HEK293 (cell line): ENCODE data around the gene DEFB129.

Experiments used
- ATF2 ChIP-seq: fragments of 450-650 bp; formaldehyde crosslinking; IDR thresholded peaks from 2 replicates; pipeline ENCODE4 v1.5.1; 2016; ENCODE audit warnings: missing biosample characterization, missing genetic modification characterization, low read depth
- GLI4 ChIP-seq: fragments of 450-650 bp; formaldehyde crosslinking; IDR thresholded peaks from 2 replicates; pipeline ENCODE4 v1.5.1; 2016; ENCODE audit warnings: missing biosample characterization, missing genetic modification characterization
- SCRT2 ChIP-seq: fragments of 450-650 bp; formaldehyde crosslinking; IDR thresholded peaks from 2 replicates; pipeline ENCODE4 v1.5.1; 2016; ENCODE audit warnings: missing biosample characterization, missing genetic modification characterization
- TRIM28 ChIP-seq: IDR thresholded peaks from 2 replicates; pipeline ENCODE4 v1.6.1; 2011; ENCODE audit warnings: low read length, control low read depth, borderline replicate concordance
- ZFP41 ChIP-seq: fragments of 450-650 bp; formaldehyde crosslinking; IDR thresholded peaks from 2 replicates; pipeline ENCODE4 v1.5.1; 2016; ENCODE audit warnings: missing biosample characterization, missing genetic modification characterization, borderline replicate concordance
- ZNF214 ChIP-seq: fragments of 450-650 bp; formaldehyde crosslinking; IDR thresholded peaks from 2 replicates; pipeline ENCODE4 v1.5.1; 2017; ENCODE audit warnings: missing biosample characterization, mild to moderate bottlenecking, missing genetic modification characterization, borderline replicate concordance
- ZNF354C ChIP-seq: fragments of 450-650 bp; formaldehyde crosslinking; IDR thresholded peaks from 2 replicates; pipeline ENCODE4 v1.5.1; 2016; ENCODE audit warnings: missing biosample characterization, missing genetic modification characterization, low read depth, borderline replicate concordance
- ZNF596 ChIP-seq: fragments of 450-650 bp; IDR thresholded peaks from 2 replicates; pipeline ENCODE4 v1.5.0; 2018; ENCODE audit warnings: missing biosample characterization, mild to moderate bottlenecking, missing genetic modification characterization, moderate library complexity
- ZNF626 ChIP-seq: fragments of 450-650 bp; sonication (Bioruptor Pico); formaldehyde crosslinking; IDR thresholded peaks from 2 replicates; pipeline ENCODE4 v1.5.1; 2018; ENCODE audit warnings: missing biosample characterization, missing genetic modification characterization, inconsistent platforms
- ZNF707 ChIP-seq: fragments of 450-650 bp; formaldehyde crosslinking; IDR thresholded peaks from 2 replicates; pipeline ENCODE4 v1.5.1; 2016; ENCODE audit warnings: missing biosample characterization, missing genetic modification characterization
- ZNF768 ChIP-seq: fragments of 450-650 bp; formaldehyde crosslinking; IDR thresholded peaks from 2 replicates; pipeline ENCODE4 v1.5.1; 2018; ENCODE audit warnings: missing biosample characterization, mild to moderate bottlenecking, missing genetic modification characterization
- ZNF776 ChIP-seq: fragments of 450-650 bp; formaldehyde crosslinking; IDR thresholded peaks from 2 replicates; pipeline ENCODE4 v1.5.0; 2017; ENCODE audit warnings: missing biosample characterization, missing genetic modification characterization, borderline replicate concordance
- TF ChIP-seq, protein P1 (sequence below): fragments of 450-650 bp; formaldehyde crosslinking; IDR thresholded peaks from 2 replicates; pipeline ENCODE4 v1.5.1; 2016; ENCODE audit warnings: missing biosample characterization, missing genetic modification characterization
- TF ChIP-seq, protein P2 (sequence below): fragments of 450-650 bp; formaldehyde crosslinking; IDR thresholded peaks from 2 replicates; pipeline ENCODE4 v1.5.1; 2017; ENCODE audit warnings: missing biosample characterization, mild to moderate bottlenecking, missing genetic modification characterization, moderate library complexity

- TF ChIP-seq TRIM28 (no peak), GLI4 (tag by site-specific recombination) (no peak), ZNF214 (no peak), ZNF768 (tag by site-specific recombination) (no peak), SCRT2 (tag by site-specific recombination) (no peak), ATF2 (tag by site-specific recombination) (no peak), ZNF776 (no peak), ZFP41 (tag by site-specific recombination) (no peak), ZNF707 (no peak), ZNF354C (no peak), ZNF626 (tag by site-specific recombination) (no peak), ZNF596 (tag by site-specific recombination) (no peak)
- TF ChIP-seq, protein P1, sequence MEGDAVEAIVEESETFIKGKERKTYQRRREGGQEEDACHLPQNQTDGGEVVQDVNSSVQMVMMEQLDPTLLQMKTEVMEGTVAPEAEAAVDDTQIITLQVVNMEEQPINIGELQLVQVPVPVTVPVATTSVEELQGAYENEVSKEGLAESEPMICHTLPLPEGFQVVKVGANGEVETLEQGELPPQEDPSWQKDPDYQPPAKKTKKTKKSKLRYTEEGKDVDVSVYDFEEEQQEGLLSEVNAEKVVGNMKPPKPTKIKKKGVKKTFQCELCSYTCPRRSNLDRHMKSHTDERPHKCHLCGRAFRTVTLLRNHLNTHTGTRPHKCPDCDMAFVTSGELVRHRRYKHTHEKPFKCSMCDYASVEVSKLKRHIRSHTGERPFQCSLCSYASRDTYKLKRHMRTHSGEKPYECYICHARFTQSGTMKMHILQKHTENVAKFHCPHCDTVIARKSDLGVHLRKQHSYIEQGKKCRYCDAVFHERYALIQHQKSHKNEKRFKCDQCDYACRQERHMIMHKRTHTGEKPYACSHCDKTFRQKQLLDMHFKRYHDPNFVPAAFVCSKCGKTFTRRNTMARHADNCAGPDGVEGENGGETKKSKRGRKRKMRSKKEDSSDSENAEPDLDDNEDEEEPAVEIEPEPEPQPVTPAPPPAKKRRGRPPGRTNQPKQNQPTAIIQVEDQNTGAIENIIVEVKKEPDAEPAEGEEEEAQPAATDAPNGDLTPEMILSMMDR (tag by site-specific recombination): no peak
- TF ChIP-seq, protein P2, sequence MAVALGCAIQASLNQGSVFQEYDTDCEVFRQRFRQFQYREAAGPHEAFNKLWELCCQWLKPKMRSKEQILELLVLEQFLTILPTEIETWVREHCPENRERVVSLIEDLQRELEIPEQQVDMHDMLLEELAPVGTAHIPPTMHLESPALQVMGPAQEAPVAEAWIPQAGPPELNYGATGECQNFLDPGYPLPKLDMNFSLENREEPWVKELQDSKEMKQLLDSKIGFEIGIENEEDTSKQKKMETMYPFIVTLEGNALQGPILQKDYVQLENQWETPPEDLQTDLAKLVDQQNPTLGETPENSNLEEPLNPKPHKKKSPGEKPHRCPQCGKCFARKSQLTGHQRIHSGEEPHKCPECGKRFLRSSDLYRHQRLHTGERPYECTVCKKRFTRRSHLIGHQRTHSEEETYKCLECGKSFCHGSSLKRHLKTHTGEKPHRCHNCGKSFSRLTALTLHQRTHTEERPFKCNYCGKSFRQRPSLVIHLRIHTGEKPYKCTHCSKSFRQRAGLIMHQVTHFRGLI (tag by site-specific recombination): no peak
Observed at GRCh38 chr20:272718-273117, 45.7 kb downstream of the DEFB129 start.
